Ishikawa (cell line): Measurements from ENCODE around the gene ESF1.

Source experiments
- CREB1 ChIP-seq: IDR thresholded peaks from 2 replicates; pipeline ENCODE4 v1.6.1; 2012; ENCODE audit warnings: low read depth
- EP300 ChIP-seq: IDR thresholded peaks from 2 replicates; pipeline ENCODE4 v1.6.1; 2012; ENCODE audit warnings: borderline replicate concordance
- FOXM1 ChIP-seq: IDR thresholded peaks from 2 replicates; pipeline ENCODE4 v1.6.1; 2012; ENCODE audit warnings: low read depth, borderline replicate concordance
- RAD21 ChIP-seq: IDR thresholded peaks from 2 replicates; pipeline ENCODE4 v1.6.1; 2012; ENCODE audit warnings: low read depth
- REST ChIP-seq: IDR thresholded peaks from 2 replicates; pipeline ENCODE4 v1.6.1; 2012; ENCODE audit warnings: low read depth, mild to moderate bottlenecking
- TEAD4 ChIP-seq: IDR thresholded peaks from 2 replicates; pipeline ENCODE4 v1.6.1; 2012
- USF1 ChIP-seq: IDR thresholded peaks from 2 replicates; pipeline ENCODE4 v1.6.1; 2012
- YY1 ChIP-seq: IDR thresholded peaks from 2 replicates; pipeline ENCODE4 v1.6.1; 2012; ENCODE audit warnings: low read depth
- ZBTB7A ChIP-seq: IDR thresholded peaks from 2 replicates; pipeline ENCODE4 v1.6.1; 2012; ENCODE audit warnings: low read depth
- TF ChIP-seq, protein P1 (sequence below): IDR thresholded peaks from 2 replicates; pipeline ENCODE4 v1.6.1; 2012

DNA sequence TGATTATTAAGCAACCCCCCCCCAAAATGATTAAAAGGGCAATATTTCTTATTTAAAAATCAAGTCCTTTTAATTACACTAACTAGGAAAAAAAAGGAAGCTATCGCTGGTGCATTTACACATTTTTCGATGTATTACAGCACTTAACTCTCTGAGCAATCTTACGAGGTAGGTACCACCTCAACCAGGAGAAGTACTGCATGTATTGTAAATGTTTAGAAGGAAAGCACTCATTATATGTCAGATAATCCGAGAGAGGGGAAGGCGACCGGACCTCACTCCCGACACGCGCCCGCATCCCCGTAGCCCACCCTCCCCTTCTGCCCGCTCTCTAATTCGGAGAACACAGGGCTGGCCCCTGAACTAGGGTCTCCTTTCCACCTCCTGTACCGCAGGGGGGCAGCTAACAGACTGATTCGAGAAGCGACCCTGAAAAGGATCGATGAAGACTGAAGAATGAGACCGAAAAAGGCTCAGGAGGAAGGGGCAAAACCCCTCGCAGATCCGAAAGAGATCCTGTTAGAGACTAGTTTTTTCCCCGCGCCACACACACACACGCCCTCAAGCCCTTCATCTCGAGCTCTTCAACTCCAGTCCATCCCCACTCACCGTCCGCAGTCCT is 337 bp downstream of the ESF1 start:
- no peak for TF ChIP-seq USF1
- TF ChIP-seq REST: no peak
- TF ChIP-seq FOXM1: no peak
- no peak for TF ChIP-seq YY1
- TF ChIP-seq CREB1: no peak
- TF ChIP-seq TEAD4: no peak
- TF ChIP-seq RAD21: no peak
- TF ChIP-seq, protein P1, sequence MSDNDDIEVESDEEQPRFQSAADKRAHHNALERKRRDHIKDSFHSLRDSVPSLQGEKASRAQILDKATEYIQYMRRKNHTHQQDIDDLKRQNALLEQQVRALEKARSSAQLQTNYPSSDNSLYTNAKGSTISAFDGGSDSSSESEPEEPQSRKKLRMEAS: no peak
- TF ChIP-seq ZBTB7A: no peak
- TF ChIP-seq EP300: no peak
